GM18873 (cell line): ENCODE measurements around the gene EFCAB6.

ENCODE experiments used
- ATAC-seq: cut with Tn5 transposase; IDR thresholded peaks from one replicate; pipeline ENCODE4 v1.9.1; 2021; ENCODE audit warnings: mild to moderate bottlenecking, moderate library complexity, moderate number of reproducible peaks; ENCODE audit not compliant: unreplicated experiment, low FRiP score

EFCAB6 gene

DNA sequence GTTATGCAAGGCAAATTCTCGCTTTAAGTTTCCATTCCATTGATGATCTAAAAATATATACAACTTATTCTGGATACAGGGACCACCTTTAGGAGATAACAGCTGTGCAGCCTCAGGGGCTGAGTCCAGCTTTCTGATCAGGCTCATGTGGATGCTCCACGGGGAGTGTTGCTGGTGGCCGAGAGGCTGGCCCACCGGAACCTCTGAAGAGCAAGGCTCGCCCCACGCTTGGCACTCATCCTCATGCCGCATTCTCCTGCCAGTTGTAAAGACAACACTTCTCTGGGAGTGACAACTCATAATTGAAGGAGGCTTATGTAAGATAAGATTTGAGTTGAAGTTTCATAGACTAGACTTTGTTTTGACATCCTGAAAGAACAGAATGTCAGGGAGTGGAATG lies 276.8 kb downstream of the EFCAB6 start:
- ATAC-seq: no peak

DNA sequence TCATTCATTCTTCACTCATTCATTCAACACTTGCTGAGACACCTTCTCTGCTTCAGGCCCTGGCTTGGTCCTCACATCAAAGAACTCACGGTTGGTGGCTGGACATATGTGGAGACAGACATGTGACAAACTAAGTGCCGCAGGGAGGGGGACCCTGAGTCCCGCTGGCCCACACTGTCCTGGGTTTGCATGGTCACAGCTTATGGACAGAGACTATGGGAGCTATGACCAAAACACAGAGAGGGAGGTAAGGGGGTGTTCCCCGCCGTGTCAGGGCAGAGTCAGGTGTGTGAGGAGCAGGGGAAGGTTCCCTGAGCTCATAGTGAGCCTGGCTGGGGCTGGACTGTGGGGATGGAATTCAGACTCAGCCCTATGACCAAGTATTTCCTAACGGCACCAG lies 277.2 kb downstream of the EFCAB6 start:
- ATAC-seq: no peak

DNA sequence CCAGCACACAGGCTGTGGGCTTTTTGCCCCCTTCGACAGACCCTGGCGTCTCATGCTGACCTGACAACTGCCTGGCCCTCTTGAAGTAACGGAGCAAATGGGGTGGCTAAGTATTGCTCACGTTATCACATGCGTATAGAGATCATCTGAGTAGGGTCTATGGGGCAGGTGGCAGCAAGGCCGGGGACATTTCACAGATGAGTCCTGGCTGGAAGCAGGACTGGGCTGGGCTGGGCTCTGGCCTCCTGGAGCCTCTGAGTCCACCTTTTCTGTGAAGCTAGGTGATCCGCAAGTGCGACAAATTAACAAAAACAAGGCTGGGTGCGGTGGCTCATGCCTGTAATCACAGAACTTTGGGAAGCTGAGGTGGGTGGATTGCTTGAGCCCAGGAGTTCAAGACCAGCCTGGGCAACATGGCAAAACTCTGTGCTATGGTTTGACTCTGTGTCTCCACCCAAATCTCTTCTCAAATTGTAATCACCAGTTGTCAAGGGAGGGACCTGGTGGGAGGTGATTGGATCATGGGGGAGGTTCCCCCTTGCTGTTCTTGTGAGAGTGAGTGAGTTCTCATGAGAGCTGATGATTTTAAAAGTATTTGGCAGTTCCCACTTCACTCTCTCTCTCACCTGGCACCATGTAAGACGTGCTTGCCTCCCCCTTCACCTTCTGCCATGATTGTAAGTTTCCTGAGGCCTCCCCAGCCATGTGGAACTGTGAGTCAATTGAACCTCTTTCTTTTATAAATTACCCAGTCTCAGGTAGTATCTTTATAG lies 278.3 kb downstream of the EFCAB6 start:
- no peak for ATAC-seq

DNA sequence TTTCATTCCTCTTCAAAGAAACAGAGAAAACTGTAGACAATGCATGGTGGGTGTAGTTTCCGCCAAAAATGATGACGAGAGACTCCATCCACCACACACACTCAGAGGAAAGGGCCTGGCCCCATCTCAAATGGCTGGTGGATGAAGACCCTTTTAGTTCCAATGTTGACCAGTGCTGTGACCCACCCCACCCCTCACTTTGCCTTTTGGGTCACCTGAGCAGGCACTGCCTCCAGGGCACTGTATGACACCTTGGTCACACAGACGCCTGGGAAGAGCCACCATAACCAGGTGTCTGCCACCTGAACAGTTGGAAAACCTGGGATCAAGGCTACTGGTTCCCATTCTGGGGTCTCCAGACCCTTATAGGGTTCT lies 279.0 kb downstream of the EFCAB6 start:
- no peak for ATAC-seq

DNA sequence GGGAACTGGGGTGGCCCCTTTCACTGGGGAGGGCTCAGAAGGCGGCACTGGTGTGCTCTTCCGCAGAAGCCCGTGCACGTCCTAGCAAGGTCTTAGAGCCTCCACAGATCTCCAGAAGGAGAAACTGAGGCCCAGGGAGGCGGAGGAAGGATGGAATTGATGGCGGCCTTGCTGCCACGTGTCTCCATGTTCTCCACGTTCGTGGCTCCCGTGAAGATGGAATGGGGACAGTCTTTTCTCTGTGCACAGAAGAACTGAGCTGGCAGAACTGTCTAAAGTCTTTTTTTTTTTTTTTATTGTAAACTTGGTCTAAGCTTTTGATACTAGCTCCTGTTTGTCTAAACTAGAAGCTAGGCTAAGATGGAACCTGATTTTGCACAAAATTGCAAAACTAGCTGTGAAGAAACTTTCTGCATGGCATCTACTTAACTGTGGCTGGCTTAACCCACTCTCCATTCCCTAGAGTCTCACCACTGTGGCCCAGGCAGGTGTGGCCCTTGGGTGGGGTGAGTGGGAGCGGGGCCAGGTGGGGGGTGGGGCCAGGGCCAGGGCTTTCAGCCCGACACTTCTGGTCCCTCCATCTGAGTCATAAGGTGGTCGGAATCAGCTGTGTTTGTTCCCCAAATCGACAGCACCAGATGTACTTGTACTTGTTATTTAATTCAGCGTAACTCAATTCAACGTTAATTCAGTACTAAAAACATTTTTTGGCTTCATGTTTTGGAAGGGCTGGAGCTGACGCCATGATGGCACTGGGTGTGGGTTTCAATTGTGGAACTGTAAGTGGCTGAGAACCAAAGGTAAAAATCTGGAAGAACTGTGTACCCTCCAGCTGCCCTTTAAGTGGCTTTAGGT lies 279.6 kb downstream of the EFCAB6 start:
- ATAC-seq: no peak

DNA sequence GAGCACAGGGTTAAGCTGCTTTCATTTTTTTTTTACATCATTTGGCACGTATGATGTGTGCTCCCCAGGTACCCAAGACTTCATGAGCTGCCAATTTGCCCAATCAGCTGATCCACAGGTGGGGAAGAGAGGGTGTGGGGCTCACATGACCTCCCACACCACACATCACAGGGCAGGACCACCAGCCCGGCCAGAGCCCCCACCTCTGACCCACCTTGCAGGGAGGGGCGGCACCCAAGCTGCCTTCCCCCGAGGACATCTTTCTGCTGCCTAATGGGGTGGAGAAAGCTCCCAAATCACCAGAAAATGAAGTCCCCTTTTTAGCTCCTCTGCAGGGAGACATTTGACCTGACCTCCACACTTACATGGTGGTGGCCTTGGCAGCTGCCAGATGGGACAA lies 280.5 kb downstream of the EFCAB6 start:
- ATAC-seq: no peak

DNA sequence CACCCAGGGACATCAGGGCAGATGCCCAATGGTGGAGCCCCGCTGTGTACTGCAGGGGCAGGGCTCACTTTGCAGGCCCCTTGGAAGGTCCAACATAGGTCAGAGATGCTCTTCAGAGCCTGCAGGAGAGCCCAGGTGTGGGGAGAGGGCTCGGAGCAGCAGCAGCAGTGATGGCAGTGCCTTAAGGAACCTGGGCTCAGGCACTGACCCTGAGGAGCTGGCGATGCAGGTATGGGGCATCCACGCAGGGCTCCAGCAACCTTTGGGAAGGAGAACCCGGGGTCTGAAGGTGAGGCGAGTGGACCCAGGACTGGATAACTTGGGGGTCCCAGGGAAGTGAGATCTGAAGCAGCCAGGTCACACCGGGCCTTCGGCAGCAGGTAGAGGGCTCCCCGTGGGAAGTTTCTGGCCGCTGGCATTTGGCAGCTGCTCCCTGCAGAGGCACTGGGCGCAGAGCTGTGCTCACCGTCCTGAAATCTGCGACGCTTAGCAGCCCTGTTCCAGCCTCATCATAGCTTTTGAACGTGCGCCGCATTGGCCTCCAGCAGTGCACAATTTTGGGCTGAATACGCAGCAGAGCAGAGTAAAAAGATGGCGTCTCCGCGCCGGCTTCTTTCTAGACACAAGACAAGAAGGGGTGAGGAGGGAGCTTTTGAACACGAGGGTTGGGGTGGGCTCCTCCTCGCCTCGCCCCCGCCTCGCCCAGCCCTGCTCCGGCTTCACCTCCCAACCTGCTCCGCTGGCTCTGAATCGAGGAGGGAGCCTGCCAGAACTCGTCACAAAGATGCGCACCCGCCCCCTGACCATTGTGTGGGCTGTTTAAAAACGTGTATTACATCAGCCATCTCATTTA lies 281.5 kb downstream of the EFCAB6 start:
- no peak for ATAC-seq

DNA sequence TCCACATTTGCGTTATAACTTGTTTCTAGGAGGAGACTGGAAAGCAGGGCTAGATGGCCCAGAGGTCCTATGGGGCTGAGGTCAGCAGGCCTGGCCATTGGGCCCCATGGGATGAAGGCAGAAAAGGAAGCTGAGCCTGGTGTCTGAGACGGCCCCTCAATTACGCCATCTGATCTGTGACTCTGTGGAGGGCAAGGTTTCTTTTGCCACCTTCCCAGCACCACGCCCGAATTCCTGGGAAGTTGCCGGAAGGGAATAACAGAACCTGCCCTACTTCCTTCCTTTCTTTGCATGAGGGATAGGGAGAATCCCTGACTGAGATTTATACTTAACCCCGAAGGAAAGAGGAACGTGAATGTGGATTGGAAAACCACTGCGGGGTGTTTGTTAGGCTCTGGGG lies 282.2 kb downstream of the EFCAB6 start:
- ATAC-seq: no peak

DNA sequence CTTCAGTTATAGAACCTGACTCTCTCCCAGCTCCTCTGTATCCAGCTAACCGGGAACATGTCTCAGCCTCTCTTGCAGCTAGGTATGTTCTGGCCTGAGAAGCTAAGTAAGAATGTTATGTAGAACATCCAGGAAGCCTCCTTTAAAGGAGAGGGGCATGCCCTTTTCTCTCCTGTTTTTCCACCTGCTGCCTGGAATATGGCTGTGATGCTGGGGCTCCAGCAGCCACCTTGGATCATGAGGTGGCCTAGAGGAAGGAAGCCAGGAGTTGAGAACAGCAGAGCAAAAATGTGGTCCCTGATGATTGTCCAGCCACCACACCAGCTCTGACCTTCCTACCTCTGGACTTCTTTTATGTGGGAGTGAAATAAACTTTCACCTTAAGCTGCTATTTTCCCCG lies 282.6 kb downstream of the EFCAB6 start:
- no peak for ATAC-seq

DNA sequence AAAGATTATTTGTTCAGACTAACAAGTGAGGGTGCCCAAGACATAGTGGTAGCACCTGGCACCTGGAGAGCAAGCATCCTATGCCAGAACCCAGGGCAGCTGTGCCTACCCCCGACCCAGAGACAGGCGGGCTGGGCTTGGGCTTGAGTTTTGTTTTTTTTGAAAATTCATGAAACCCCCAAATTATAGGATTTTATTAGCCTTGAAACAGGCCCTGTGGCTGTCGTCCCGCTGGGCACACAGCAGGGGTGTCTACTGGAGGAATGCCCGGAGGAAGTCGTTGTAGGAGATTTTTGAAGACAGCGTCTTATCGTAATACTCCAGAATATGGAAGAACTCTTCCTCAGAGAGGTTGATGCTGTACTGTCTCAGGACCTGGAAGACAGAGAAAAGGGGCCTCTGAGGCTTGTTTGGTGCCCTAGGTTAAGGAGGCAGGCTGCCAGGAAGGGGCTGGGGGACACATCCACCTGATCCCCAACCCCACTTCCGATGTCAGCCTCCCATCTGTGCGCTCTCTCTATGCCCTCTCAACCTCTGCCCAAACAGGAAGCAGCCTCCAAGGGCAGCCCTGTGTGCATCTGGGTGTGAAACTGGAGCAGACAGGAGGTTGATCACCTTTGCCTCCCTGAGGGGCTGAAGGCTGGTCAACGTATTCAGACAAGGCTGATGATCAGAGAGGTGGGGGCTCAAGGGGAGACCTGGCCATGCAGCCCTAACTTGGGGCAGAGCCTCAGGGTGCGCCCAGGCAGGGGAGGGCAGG lies 283.3 kb downstream of the EFCAB6 start:
- no peak for ATAC-seq

DNA sequence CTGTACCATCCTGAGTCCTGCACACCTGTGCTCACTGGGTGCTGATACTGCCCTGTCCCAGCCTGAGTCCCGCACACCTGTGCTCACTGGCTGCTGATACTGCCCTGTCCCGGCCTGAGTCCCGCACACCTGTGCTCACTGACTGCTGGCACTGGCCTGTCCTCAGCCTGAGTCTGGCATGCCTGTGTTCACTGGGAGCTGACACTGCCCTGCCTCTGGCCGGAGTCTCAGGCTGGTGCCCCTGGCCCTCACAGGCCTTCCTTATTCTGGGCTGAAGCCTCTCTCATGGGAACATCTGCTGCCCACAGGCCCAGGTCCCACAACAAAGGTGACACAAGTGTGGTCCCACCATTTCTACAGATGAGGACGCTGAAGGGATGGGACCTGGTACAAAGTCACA lies 285.2 kb downstream of the EFCAB6 start:
- ATAC-seq: no peak

DNA sequence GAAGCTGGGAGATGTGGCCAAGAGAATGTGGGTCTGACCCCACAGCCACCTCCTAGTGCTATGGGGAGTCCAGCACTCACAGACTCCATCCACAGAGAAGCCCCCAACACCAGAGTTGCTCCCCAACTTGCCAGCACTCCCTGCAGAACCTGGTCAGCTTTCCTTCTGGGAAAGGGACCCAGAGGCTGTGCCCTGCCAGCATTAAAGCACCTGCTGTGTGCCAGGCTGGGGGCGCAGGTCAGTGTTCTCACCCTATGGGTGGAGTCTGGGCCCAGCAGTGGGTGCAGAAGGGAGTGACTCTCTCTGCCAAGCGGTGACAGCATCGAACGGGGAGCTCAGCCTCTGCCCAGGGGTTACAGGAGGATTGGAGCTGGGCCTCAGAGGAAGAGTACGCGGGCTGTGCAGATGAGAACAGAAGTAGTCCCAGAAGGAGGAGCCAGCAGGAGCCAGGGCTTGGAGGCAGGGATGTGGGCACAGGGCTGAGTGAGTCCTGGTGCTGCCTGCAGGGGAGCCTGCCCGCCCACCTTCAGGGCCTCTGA lies 285.9 kb downstream of the EFCAB6 start:
- no peak for ATAC-seq

DNA sequence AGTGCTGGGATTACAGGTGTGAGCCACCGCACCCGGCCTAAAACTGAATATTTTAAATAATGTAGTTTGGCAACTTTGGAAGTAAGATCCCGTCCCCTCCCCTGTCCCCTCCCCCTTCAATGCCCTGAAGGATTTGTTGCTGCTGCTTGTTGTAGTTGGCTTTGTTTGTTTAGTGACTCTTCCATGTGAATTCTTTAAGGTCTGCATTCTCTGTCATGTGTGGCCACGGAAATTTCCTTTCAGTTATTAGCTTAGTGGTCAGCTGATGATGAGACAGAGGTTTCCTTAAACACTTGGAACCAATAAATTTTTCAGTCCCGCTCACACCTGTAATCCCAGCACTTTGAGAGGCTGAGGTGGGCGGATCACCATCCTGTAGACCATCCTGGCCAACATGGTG lies 290.4 kb downstream of the EFCAB6 start:
- no peak for ATAC-seq

DNA sequence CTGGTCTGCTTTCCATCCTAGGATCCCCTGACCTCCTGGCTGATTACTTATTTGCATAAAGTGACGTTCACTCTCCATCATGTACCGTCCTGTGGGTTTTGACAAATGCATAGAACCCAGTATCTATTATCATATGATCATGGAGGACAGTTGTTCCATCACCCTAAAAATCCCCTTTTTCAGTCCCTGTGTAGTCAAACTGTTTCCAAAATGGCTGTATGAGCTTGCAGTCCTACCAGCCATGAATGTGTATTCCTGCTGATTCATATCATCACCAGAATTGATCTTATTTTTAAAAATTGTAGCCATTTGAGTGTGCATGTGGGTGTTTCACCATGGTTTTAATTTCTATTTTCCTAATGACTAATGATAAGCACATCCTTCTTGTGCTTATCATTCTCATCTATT lies 291.5 kb downstream of the EFCAB6 start:
- ATAC-seq: no peak

DNA sequence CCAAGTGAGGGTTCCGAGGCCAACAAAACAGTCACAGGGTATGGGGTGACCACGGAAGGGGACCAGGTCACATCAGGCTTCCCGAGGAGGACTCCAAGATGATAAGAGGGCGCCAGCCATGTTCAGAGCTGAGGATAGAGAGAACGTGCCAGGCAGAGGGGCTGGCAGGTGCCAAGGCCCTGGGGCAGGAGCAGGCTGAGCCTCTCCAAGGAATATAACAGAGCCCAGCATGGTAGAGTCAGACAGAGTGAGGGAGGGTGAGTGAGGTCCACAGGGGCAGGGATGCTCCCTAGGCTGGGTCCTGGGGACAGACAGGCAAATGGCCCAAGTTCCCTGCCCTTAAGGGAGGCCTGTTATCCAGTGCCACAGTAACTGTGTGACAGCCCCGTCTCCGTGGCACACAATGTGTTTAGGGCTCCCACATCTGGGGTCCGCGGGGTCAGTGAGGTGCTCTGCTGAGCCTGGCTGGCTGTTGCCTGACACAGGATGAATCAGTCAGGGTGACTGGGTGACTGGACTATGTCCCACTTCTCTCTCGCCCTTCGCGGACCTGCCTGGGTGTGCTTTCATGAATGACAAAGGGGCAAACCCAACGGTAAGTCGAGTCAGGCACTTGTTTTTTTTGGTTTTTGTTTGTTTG lies 295.0 kb downstream of the EFCAB6 start:
- no peak for ATAC-seq

DNA sequence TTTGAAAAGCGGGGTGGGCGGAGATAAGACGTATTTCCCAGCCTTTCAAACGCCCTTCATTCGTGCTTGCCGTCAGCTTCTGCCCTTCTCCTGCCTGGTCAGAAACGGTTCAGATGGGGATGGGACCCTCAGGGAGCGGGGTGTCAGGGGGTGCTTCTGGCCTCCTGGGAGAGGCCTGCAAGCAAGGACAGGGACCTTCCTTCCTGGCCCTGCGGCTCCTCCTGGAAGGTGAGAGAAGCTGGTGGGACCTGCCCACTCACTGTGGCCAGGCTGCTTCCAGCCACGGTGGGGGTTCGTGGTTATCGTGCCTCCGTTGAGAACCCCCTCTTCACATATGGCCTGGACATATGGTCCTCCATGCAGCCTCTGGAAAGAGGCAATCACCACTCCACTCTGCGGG lies 295.7 kb downstream of the EFCAB6 start:
- no peak for ATAC-seq

DNA sequence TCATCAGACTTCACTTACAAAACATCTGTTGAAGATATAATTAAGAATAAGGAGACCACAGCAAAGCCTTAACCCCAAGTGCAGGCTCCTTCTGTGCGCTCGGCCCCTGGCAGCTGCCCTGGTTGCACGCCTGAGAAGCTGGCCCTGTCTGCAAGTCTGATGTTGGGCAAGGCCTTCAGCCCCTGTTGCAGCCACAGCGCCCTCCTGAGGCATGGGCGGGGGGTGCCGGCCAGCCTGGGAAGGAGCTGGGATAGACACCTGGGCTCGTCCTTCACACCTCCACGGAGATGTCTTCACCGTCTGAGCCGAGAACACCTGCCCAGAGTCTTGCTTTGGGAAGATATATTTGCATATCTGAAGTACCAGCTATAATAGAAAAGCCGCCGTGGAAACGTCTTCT lies 296.2 kb downstream of the EFCAB6 start:
- no peak for ATAC-seq

DNA sequence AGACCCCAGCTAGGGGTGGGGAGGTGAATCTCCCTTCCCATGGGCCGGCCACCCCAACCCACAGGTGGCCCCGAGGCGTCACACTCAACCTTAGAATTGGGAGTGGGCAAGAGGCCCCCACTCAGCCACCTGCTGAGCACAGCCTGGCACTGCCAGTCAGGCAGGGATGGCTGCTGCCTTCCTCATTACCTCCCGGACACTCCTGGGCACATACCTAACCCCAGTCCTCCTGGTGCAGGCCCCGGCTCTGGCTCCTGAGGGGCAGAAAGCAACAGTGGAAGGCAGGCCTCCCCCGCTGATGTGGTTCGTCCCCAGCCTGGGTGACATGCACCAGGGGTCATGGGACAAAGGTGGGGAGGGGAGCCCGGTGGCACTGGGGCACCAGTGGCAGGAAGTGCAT lies 296.7 kb downstream of the EFCAB6 start:
- ATAC-seq: no peak

DNA sequence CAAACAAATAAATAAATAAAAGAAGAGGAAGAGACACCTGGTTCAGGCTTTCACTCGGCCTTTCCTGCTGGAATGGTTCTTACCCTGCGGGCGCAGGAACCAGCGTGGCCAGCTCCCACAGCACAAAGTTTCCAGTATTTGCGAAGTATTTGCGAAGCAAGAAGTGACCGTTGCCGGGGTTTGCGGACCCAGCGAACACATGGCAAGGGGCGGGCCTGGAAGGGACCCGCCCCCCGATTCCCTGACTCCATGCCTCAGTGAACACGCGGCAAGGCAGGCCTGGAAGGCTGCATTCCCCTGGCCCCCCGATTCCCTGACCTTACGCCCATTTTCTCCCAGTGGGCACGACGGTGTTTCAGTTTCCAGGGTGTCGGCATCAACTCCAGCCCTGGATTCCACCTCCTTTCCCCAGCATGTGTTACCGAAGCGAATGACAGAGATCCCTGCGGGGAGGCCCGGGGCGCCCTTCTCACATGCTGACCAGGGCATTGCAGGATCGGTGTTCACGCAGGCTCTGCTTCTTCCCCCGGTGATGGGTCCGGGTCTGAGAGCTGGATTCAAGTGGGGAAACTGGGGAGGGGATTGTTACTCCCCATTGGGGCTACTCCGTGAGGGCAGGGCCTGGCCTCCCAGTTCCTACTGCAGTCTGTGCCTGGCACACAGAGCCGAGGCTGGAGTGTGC lies 297.5 kb downstream of the EFCAB6 start:
- no peak for ATAC-seq
